GM12872 (cell line): ENCODE measurements around the gene PPCDC.

Experiments used
- TF ChIP-seq, protein P1 (sequence below): IDR thresholded peaks from 3 replicates; pipeline ENCODE4 v1.5.1; 2011; ENCODE audit warnings: low read depth, mild to moderate bottlenecking, low read length, moderate library complexity; ENCODE audit not compliant: insufficient read depth

The PPCDC gene, protein sequence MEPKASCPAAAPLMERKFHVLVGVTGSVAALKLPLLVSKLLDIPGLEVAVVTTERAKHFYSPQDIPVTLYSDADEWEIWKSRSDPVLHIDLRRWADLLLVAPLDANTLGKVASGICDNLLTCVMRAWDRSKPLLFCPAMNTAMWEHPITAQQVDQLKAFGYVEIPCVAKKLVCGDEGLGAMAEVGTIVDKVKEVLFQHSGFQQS

DNA sequence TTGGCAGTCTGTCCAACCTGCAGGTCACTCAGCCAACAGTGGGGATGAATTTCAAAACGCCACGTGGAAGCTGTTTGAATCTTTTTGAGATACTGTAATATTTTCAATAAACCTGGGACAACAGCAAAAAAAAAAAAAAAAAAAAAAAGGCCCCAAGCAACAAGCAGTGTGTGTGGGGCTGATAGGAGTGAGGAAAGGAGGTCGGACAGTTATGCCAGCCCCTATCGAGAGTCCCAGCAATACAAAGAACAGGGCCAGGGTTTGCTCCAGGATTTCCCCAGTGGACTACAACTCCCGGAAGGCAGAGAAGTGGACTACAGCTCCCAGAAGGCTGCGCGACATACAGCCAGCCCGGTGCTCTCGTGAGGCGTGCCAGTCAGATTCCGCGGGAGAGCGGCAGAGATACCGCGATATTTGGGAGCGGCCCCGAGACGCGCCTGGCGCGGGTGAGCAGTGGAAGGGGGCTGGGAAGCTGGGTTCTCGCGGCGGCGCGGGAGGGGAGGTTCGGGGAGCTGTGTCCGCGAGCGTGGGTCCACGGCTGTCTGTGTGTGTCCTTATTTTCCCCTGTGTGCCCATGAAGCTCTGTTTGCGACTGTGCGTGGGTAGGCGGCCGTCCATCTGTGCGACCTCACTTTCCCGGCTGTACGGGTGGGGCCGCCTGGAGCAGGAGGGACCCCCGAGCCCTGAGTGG, at the start of gene PPCDC:
TSS of gene PPCDC (plus strand) at position 410 of the 691 bp plus-strand sequence. CDS start 4,729 bp downstream, outside the sequence.
- TF ChIP-seq, protein P1, sequence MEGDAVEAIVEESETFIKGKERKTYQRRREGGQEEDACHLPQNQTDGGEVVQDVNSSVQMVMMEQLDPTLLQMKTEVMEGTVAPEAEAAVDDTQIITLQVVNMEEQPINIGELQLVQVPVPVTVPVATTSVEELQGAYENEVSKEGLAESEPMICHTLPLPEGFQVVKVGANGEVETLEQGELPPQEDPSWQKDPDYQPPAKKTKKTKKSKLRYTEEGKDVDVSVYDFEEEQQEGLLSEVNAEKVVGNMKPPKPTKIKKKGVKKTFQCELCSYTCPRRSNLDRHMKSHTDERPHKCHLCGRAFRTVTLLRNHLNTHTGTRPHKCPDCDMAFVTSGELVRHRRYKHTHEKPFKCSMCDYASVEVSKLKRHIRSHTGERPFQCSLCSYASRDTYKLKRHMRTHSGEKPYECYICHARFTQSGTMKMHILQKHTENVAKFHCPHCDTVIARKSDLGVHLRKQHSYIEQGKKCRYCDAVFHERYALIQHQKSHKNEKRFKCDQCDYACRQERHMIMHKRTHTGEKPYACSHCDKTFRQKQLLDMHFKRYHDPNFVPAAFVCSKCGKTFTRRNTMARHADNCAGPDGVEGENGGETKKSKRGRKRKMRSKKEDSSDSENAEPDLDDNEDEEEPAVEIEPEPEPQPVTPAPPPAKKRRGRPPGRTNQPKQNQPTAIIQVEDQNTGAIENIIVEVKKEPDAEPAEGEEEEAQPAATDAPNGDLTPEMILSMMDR: no peak

DNA sequence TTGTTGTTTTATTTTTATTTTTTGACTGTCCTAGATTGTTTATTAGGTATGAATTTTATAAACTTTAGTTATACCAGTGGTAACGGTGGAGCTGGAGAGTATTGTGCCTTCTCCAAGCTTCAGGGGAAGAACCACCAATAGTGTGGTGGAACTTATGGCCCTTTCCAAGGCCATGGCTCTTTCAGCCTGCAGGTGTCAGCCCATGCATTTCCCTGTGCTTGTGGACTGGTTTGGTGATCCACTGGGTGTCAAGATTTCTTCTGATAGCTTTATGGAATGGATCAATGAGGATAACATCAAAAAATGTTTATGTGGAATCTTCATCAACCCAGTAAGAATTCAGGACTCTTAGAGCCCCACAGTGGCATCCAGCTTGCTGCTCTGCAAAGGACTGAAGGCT, 47.2 kb upstream of the PPCDC start:
- TF ChIP-seq, protein P1: 0 out of 3 replicates have a peak, but pooled peaks have one; percentile 4

DNA sequence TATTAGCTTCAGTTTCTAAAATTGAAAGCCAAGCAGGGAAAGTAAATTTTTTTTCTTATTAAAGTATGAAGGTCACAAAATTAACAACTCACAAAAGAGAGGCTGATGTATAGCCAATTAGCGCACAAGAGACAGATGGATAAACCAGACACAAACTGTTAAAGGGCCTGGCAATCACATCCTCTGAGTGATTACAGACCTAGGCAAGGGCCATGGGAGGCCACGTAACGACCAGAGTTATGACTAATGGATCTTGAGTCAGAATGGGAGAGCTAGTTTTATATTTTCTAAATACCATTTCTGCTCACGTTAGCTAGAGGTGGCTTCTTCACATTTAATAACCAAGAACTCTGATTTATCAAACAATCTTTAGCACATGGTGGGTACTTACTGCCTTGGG, 45.8 kb upstream of the PPCDC start:
- TF ChIP-seq, protein P1: no peak

DNA sequence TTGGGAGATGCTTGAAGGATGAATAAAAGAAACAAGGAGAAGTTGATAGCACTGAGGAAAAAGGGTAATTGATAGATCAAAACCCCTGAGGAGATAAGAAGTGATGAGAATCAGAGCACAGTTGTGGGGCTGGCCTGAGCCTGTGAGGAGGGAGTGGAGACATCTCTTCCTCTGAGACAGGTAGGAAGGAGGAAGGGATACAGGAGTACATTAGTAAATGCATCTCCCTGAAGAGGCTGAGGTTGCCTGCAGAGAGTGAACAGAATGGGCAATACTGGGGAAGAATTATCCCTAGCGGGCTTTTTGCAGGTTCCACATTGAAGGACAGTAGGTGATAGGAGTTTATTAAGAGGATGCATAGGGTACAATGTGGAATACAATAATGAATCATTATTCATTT, 45.3 kb upstream of the PPCDC start:
- TF ChIP-seq, protein P1: no peak

DNA sequence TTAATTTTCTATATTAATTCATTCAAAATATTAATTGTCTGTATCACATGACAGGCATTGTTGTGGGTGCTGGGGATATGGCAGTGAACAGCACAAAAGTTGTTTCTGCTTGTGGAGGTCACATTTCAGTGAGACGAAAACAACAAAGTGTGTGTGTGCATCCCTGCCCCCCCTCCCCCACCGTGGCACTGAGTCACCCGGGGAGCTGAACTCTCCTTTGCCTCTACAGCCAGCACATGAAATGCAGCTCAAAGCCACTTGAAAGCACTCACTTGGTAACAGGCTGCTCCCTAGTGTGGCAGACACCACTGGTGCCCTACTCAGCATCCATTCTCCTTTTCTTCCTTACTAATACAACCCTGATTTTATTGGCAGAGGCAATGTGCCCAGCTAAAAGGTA, 44.9 kb upstream of the PPCDC start:
- TF ChIP-seq, protein P1: no peak

DNA sequence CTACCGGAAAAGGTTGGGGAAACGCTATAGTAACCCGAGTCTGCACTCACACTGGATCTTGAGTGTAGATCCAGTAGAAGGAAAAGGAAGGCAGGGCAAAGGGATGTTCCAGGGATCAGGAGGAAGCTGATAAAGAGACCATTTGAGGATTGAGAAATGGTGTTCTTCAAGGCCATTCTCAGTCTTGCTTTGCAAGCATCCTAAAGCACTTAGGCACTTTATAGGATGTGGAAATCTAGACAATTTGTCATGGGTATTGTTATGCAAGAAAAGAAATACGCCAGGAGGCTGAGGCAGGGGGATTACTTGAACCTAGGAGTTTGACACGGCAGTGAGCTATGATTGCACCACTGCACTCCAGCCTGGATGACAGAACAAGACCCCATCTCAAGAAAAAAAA, 41.2 kb upstream of the PPCDC start:
- TF ChIP-seq, protein P1: no peak

DNA sequence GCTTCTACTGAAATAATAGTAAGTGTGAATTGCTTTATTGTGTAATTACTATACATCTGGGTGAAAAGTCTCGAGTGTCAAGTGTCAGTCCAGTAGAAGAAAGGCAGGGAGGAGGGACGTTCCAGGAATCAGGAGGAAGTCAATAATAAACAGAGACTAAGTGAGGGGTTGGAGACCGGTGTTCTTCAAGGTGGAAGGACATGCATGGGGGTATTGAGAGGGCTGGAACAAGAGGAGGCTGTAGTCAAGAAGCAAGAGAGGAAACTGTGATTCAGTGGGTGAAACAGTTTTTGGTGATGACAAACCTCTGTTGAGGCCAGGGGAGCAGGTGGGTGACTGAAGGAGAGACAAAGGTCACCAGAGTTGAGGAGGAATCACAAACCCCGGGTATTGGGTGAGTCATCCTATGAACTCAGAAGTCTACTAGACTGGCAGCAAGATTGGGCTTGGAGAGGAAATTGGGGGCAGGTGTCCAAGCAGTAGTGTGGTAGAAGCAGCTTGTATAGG, 39.6 kb upstream of the PPCDC start:
- TF ChIP-seq, protein P1: no peak
